NCI-H2029 treated with DMSO at 0.1 percent for 48 hours (cell line): ENCODE results near the gene SYTL1.
"Not testable (repeated sequence)": the region's sequence is repeated elsewhere in the genome, so short reads cannot be mapped to it uniquely, and the experiment has no call there.

Source experiments
- DNase-seq: peaks from one replicate; lab custom pipeline; 2025; lab: John Stamatoyannopoulos, UW

The SYTL1 gene

DNA sequence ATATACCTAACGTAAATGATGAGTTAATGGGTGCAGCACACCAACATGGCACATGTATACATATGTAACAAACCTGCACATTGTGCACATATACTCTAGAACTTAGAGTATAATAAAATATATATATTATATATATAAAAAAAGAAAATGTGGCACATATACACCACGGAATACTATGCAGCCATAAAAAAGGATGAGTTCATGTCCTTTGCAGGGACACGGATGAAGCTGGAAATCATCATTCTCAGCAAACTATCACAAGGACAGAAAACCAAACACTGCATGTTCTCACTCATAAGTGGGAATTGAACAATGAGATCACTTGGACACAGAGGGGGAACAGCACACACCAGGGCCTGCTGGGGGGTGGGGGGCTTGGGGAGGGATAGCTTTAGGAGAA lies 43.0 kb downstream of the SYTL1 start:
- DNase-seq = not testable (repeated sequence)

DNA sequence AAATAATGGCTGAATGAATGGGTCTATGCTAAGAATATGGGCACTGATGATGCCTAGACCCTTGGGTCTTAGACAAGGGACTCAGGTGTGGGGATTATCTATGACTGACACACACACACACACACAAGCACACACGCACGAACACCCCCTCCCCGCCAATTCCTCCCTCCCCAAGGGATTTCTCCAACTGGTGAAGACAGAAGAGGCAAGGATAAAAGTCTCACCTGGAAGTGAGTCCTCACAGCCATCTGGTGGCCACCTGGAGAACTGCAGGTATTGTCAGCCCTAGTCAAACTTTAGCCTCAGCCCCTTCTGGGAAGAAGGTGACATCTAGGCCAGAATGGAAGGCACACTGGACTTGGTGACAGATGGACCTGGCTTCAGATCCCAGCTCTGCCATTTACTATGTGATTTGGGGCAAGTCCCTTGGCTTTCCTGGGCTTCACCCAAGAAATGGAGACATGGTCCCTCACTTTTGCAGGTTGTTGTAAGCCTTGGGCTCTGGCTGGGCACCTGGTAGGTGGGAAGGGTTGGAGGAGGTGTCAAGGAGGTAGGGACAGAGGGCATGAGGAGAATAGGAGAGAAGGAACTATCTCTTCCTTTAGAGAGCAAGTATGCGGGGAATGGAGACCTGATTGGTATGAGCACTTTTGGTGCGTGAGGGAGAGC lies 46.6 kb downstream of the SYTL1 start:
- DNase-seq = no peak

DNA sequence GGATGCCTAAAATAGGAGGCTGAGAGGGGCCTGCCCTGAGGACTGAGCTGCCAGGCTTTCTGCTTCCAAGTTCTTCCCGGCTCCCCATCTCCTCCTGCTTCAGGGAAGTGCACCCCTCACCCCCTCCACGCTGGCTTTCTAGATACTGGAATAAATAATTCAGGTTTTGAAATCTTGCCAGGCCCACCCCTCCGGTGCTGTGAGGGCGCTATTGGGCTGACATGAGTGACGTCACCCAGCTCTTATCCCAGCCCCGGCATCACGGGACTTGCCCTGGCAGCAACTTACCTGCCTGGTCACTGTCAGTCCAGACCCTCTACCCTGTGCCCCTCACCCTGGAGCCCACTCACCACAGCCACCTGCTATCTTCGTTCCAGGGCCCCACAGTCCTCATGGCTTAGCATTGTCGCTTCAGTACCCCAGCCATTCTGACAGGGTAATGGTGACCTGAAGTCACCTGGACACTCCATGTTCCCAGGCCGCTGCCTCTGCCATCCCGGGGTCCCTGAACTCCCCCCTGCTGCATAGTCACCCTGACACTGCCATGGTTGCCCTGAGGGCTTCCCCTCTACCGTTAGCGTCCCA lies 49.8 kb downstream of the SYTL1 start:
- no peak for DNase-seq

DNA sequence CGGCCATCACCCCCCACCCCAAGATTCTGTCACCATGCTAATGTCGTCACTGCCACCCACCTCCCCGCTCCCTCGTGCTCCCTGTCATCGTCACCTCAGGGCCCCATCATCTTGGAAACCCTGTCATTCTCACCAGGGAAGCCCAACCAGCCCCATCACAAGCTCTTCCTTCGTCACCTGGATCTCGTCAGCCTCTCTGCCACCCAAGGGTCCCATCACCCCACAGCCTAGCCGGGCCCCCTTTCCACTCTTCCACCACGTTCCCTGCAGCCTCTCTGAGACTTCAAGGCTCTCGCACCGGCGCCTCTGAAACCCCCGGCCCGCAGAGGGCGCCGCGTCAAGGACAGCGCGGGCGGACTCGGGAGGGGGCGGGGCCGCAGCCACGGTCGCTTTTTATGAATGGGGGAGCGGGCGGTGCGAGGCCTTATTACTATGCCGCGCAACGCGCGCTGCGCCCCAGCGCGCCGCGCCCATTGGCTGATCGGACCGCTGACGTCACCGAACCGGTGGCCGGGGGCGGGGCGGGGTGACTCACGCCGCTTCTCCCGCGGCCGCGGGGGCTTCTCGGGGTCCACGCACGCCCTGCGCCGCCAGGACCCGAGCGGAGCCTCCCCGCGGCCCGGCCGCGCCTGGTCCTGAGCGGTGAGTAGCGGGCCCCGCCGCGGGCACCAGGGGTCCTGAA lies 50.4 kb downstream of the SYTL1 start, which contains the start of gene GPR3:
GPR3 (plus strand) TSS at position 527 of the 682 bp plus-strand sequence. CDS start 1,177 bp downstream, outside the sequence.
- no peak for DNase-seq

DNA sequence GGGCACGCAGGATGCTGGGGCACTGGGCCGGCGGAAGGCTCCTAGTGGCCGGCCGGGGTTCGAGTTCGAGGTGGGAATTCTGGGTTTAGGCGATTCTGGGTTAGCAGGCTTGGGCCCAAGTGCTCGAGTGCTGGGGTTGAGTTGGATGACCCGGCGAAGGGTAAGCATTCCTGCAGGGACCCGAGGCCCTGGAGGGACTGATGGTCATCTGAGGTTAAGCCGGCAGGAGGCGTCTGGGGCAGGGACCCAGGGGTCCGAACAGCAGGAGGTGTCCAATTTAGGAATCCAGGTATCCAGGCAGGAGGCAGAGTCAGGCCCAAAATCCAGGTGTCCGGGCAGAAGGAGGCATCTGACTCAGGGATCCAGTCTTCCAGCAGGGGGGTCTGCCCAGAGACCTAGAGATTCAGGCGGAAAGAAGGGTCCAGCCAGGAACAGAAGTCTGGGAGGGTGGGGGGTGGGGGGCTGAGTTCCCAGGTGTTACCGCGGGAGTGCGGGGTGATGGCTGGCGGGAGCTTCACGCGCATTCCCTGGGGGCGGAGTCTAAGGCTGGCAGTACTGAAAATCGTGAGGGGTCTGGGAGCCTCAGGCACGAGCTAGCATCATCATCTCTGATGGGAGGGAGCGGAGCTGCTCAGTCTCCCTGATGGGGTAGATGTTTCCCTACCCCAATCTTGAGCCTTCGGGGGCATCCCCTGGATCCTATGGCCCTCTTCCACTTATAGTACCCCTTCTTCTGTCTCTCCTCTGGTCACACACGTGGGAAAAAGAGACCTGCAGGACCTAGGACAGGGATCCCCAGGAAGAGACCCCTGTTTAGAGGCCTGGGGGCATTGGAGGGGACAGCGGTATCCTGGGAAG lies 51.2 kb downstream of the SYTL1 start:
- DNase-seq = no peak

DNA sequence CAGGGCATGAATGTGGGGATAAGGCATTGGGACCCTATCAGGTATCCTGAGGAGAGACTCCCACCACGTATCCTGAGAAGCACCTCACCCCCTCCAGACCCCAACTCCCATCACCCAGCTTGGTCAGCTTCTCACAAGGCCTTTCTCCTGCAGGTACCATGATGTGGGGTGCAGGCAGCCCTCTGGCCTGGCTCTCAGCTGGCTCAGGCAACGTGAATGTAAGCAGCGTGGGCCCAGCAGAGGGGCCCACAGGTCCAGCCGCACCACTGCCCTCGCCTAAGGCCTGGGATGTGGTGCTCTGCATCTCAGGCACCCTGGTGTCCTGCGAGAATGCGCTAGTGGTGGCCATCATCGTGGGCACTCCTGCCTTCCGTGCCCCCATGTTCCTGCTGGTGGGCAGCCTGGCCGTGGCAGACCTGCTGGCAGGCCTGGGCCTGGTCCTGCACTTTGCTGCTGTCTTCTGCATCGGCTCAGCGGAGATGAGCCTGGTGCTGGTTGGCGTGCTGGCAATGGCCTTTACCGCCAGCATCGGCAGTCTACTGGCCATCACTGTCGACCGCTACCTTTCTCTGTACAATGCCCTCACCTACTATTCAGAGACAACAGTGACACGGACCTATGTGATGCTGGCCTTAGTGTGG lies 51.9 kb downstream of the SYTL1 start:
- DNase-seq = no peak

DNA sequence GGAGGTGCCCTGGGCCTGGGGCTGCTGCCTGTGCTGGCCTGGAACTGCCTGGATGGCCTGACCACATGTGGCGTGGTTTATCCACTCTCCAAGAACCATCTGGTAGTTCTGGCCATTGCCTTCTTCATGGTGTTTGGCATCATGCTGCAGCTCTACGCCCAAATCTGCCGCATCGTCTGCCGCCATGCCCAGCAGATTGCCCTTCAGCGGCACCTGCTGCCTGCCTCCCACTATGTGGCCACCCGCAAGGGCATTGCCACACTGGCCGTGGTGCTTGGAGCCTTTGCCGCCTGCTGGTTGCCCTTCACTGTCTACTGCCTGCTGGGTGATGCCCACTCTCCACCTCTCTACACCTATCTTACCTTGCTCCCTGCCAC lies 52.4 kb downstream of the SYTL1 start:
- no peak for DNase-seq

DNA sequence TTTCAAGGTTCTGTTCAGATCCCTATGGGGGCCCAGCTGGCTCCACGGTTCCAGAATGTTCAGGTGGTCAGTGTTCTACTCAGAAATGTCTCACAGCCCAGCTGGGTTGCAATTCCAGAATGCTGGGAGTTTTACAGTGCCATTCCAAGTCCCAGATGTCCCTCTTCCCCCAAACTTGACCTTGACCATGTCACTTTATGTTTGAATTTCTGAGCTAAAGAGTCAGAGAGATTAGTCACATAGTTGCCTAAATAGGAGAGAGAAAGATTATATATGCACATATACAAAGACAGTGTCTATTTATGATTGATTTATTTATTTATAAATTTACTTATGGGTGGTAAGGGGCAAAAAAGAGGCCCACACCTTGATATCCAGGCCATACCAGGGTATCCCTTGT lies 53.1 kb downstream of the SYTL1 start:
- DNase-seq = no peak

DNA sequence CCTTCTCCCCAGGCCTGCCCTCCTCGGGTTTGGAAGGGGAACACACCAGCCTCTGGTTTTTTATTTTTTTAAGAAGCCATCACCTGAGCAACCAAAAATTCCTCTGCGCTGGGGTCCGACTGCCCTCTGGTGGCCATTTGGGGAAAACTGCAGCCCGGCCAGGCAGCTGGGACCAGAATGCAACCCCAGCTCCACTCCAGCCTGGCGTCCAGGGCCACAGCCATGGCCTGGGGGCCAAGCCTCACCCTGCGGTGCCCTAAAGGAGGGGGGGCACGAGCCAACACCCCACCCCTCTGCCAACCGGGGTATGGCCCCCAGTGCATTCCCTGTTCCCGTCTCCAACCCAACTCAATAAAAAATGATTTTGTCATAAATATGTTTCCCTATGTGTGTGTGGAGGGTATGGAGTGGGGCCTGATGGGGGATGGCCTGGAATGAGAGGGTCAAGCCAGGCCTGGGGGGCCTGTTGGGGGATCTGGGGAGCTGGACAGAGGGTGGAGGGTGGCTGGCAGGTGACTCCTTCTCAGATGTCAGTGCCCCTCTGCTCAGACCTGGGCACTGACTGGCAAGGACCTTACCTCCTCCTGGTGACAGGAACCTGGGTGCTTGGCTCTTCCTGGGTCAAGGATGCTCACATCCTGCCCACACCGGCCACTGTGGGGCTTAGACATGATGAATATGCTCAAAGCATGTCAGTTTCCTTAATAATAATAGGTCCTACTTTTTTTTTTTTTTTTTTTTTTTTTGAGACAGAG lies 53.8 kb downstream of the SYTL1 start:
- peak; percentile 32 for DNase-seq

DNA sequence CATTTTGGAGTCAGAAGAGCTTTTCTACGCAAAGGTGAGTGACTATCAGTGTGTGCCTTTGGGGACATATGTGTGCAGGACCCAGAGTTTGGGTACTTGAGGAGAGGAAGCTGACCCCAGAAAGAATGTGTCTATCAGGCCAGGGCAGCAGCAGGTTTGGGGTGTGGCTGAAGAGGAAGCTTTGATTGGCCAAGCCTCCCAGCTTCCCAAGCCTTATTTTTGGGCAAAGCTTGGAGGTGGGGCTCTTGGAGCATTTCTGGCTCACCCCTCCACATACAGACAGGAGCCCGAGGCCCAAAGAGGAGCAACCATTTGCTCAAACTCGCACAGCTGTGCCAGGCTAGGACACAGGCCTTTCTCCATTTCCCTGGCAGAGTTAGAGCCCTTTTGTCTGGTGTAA lies 55.3 kb downstream of the SYTL1 start:
- DNase-seq = no peak

DNA sequence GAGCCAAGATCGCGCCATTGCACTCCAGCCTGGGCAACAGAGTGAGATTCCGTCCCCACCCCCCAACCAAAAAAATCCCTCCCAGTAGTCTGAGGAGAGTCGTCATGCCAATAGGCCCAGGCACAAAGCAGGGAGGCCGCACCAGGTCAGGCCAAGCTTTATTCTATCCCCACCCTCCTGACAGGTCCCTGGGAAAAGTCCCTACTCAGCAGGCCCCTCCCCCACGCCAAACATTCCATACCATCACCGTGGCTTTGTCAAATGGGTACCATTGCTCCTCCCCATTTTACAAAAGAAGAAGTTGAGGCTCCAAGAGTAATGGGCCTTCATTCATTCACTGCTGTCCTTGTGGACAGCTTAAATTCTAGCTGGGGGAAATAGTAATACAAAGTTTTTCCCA lies 55.9 kb downstream of the SYTL1 start:
- DNase-seq = no peak

DNA sequence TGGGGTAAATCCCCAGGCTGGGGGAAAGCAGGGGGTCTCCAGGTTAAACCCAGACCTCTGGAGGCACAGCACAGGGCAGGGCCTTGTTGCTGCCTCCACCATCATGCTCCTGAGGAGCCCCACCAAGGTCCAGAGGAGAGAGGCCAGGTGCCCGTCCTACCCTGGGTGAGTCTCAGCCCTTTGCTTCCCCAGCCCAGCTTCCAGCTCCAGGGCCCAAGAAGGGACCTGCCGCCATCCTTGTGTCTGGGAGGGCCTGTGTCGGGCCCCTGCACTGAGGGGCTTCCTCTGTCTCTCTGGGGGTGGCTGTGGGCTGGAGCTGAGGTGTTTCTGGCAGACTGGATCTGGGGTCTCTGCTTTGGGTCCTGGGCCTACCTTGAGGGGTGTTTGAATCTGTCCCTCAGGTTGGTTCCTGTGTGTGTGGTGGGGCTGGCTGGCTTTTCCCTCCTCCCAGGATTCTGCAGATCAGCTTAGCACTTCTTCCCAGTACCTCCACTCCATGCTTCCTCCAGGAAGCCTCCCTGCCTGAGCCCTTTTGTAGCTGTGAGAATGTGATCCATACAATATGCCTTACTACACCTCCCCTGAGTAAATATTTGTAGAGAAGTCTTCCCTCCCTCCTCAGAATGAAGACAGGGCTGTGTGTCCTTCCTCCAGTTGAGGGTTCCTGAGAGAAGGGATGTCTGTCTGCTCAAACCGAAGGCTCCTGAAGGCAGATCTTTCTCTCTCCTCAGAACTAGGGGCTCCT lies 56.8 kb downstream of the SYTL1 start:
- no peak for DNase-seq

DNA sequence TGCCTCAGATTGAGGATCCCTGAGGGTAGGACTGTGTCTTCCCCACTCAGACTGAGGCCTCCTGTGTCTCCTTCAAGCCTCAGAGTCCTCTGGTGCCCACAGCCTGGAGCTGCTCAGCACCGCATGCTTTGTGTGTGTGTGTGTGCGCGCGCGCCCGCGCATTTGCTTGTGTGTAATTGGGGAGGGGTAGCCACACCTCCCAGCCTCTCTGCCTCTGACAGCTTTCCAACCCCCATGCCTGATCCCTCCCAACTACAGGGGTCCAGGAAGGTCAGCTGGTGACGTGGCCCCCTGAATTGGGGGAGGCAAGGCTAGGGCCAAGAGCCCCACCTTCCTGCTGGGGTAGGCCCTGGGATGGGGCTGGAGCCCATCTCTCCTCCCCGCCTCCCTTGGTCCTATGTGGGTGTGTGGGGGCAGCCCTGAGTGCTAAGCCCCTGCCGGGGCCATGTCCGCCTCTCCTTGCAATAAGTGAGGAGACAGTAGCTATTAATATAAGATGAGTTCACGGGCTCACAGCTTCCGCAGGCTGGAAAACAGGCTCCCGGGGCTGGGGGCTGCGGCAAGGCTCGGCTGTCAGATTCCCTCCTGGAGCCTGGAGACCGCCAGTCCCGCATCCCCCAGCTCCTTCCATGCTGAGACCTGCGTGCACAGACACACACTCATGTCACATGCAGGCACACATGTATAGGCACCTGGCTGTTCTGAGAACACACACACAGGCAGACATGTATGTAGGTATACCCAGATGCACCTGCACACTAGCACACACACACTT lies 57.6 kb downstream of the SYTL1 start:
- DNase-seq = no peak

DNA sequence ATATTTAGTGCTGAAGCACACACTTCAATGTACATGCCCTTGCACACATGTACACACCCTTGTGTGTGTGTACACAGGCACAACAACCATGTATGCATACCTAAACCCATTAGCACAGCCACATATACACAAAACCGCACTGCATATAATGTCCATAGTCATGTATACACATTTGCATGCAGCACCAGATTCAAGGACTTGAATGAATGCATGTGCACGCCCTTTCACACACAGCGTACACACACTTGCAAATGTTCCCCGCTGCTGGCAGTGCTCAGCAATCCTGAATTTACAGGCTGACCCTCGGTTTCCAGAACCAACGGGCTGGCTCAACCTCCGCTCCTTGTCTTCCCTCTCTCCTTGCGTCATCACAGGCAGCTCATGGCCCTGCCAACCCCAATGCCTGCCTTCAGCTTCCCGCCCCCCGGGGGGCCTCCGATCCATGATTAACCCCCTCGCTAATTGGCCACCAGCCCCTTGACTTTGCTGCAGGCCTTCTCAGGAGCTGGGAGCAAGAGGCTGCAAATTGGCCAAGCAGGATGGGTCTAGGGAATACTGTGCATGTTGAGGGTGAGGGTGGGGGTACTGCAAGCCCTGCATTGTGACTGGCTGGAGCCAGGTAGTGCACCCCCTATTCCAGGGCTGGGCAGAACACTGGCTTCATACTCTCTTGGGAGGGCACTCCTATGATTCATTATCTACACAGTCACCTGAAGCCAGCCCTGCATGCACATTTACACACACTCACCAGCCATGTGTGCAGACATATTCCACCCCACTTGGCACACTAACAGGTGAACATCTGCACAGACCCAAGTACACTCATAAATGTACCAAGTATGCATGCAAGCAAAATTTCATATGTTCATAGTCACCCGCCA lies 58.5 kb downstream of the SYTL1 start:
- DNase-seq = no peak

DNA sequence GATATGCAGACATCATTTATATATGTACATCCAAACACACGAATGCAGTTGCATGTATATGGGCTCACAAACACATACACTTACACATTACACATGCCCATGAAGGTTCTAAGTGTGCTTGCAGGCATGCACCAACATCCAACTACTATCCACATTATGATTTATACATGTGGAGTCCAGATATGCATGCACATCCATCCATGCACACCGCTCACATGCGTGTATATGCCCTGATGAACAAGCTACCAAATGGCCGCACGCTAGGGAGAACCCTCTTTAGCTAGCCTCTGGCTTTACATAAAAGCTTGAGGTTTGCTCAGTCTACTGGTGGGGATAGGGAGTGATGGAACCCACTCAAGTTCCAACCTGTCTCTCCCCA lies 59.1 kb downstream of the SYTL1 start:
- no peak for DNase-seq

DNA sequence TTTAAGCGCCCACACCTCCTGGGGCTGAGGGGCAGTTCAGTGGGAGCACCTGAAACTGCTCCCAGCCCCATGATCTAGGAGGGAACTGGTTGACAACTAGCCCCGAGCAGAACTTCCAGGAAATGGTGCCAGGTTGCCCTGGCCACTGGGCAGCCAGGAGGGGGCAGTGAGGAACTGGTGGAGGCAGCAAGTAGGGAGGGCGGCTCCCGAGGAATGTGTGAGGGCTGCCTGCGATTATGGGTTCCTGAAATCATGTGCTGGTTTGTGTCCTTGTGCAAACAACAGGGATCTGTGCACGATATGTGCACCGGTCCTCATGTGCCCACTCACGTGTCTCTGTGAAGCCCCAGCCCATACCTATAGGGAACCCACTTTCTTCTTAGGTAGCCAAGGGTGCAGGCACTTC lies 60.5 kb downstream of the SYTL1 start:
- no peak for DNase-seq

DNA sequence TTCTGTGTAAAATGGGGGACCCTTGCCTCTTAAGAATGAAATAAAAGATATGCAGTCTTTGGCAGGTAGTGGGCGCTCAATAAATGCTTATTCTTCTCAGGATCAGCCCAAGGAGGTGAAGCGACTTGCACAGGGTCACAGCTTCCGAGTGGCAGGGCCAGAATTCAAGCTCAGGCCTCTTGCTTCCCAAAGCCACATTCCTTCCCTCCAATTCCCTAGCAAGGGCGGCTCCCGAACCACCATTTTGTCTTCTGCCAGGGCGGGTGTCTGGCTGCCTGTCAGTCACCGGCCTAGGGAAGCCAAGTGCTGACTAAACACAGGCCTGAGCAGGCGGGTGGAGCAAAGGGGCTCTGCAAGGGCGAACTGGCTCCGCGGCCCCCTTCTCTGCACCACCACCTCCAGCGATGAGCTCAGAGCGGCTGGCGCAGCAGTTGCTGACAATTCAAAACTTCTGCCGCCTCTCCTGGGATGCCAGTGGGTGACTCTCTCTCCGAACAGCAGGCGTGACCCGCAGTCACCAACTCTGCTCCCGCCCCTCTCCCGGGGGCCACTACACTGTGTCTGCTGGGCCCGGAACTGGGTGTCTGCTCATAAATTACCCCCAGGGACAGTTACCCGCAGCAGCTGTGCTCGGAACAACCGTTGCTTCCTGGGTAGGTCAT lies 61.4 kb downstream of the SYTL1 start:
- no peak for DNase-seq
